H1 (cell line): ENCODE data around the gene ZNF135. TPM values are rescaled to one million over a fixed set of nuclear protein-coding genes. Genes with fewer than 3 reads are reported as not detected.

ENCODE experiments used
- BACH1 ChIP-seq: IDR thresholded peaks from 2 replicates; pipeline ENCODE4 v1.6.1; 2012; ENCODE audit warnings: low read length, improper control_type of control experiment
- BCL11A ChIP-seq, 2 experiments: IDR thresholded peaks; one replicate each; pipeline ENCODE4 v1.6.1; 2011; ENCODE audit warnings: low read depth in 2 of 2, low read length in 2 of 2, mild to moderate bottlenecking in 2 of 2
- NRF1 ChIP-seq: IDR thresholded peaks from 2 replicates; pipeline ENCODE4 v1.6.1; 2011; ENCODE audit warnings: mild to moderate bottlenecking, low read depth, low read length, improper control_type of control experiment
- SIRT6 ChIP-seq: IDR thresholded peaks from one replicate; pipeline ENCODE4 v1.7.1; 2012; ENCODE audit warnings: low read length, inconsistent platforms
- SRF ChIP-seq: IDR thresholded peaks from 2 replicates; pipeline ENCODE4 v1.6.1; 2011; ENCODE audit warnings: mild to moderate bottlenecking, low read depth, low read length, moderate library complexity
- polyA plus RNA-seq, 7 experiments: library from polyadenylated mRNA; depleted of rRNA in 3 of 7; stranded (reverse) in 5 of 7; unstranded in 2 of 7; fragments of >200 nt in 5 of 7; fragments of 200-250 nt in 2 of 7; gene quantifications; 1 replicate in 5 of 7; 2 replicates in 1 of 7; 4 replicates in 1 of 7; pipeline versions ENCODE4 v1.2.1 to v1.2.3, GENCODE V29; 2011 to 2013; ENCODE audit warnings: missing spikeins in 2 of 7, mixed read lengths in 2 of 7
- total RNA-seq: library from RNA; stranded (reverse); fragmentation: NEBNext Ultra II Directional; extraction: Animal tissue kit (Norgen Biotek cat#: 25700); gene quantifications from 2 replicates; pipeline ENCODE4 v1.2.1, GENCODE V29; 2021
- TF ChIP-seq, protein P1 (sequence below): fragments of 300-600 bp; sonication (generic); IDR thresholded peaks from 2 replicates; pipeline ENCODE4 v1.7.1; 2012; ENCODE audit warnings: low read length, moderate library complexity, mild to moderate bottlenecking, inconsistent platforms; ENCODE audit not compliant: insufficient replicate concordance

Gene ZNF135
- total and polyA plus RNA-seq, 2 of the 8 experiments (the other 6 are each of a cell fraction or from before 2014, with no cell fraction given), result 5.2 to 7.9 TPM

DNA sequence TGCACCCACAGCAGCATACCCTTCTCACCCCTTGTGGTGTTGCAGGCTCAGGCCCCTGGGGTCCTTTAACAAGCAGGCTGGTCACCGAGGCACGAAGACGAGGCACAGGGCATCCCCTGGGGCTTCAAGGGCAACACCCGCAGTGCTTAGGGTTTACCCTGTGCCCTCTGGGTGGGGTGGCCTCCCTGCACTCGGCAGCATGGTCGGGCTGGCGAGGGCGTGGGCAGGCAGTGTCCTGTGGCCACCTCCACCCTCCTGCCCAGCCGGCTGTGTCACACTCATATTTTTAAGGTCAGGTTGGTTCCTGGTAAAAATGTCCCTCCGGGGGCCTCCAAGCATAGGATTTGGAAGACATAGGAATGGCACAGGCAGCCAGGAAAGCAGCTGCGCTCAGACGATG lies 11.4 kb upstream of the ZNF135 start (continued):
- TF ChIP-seq, protein P1, sequence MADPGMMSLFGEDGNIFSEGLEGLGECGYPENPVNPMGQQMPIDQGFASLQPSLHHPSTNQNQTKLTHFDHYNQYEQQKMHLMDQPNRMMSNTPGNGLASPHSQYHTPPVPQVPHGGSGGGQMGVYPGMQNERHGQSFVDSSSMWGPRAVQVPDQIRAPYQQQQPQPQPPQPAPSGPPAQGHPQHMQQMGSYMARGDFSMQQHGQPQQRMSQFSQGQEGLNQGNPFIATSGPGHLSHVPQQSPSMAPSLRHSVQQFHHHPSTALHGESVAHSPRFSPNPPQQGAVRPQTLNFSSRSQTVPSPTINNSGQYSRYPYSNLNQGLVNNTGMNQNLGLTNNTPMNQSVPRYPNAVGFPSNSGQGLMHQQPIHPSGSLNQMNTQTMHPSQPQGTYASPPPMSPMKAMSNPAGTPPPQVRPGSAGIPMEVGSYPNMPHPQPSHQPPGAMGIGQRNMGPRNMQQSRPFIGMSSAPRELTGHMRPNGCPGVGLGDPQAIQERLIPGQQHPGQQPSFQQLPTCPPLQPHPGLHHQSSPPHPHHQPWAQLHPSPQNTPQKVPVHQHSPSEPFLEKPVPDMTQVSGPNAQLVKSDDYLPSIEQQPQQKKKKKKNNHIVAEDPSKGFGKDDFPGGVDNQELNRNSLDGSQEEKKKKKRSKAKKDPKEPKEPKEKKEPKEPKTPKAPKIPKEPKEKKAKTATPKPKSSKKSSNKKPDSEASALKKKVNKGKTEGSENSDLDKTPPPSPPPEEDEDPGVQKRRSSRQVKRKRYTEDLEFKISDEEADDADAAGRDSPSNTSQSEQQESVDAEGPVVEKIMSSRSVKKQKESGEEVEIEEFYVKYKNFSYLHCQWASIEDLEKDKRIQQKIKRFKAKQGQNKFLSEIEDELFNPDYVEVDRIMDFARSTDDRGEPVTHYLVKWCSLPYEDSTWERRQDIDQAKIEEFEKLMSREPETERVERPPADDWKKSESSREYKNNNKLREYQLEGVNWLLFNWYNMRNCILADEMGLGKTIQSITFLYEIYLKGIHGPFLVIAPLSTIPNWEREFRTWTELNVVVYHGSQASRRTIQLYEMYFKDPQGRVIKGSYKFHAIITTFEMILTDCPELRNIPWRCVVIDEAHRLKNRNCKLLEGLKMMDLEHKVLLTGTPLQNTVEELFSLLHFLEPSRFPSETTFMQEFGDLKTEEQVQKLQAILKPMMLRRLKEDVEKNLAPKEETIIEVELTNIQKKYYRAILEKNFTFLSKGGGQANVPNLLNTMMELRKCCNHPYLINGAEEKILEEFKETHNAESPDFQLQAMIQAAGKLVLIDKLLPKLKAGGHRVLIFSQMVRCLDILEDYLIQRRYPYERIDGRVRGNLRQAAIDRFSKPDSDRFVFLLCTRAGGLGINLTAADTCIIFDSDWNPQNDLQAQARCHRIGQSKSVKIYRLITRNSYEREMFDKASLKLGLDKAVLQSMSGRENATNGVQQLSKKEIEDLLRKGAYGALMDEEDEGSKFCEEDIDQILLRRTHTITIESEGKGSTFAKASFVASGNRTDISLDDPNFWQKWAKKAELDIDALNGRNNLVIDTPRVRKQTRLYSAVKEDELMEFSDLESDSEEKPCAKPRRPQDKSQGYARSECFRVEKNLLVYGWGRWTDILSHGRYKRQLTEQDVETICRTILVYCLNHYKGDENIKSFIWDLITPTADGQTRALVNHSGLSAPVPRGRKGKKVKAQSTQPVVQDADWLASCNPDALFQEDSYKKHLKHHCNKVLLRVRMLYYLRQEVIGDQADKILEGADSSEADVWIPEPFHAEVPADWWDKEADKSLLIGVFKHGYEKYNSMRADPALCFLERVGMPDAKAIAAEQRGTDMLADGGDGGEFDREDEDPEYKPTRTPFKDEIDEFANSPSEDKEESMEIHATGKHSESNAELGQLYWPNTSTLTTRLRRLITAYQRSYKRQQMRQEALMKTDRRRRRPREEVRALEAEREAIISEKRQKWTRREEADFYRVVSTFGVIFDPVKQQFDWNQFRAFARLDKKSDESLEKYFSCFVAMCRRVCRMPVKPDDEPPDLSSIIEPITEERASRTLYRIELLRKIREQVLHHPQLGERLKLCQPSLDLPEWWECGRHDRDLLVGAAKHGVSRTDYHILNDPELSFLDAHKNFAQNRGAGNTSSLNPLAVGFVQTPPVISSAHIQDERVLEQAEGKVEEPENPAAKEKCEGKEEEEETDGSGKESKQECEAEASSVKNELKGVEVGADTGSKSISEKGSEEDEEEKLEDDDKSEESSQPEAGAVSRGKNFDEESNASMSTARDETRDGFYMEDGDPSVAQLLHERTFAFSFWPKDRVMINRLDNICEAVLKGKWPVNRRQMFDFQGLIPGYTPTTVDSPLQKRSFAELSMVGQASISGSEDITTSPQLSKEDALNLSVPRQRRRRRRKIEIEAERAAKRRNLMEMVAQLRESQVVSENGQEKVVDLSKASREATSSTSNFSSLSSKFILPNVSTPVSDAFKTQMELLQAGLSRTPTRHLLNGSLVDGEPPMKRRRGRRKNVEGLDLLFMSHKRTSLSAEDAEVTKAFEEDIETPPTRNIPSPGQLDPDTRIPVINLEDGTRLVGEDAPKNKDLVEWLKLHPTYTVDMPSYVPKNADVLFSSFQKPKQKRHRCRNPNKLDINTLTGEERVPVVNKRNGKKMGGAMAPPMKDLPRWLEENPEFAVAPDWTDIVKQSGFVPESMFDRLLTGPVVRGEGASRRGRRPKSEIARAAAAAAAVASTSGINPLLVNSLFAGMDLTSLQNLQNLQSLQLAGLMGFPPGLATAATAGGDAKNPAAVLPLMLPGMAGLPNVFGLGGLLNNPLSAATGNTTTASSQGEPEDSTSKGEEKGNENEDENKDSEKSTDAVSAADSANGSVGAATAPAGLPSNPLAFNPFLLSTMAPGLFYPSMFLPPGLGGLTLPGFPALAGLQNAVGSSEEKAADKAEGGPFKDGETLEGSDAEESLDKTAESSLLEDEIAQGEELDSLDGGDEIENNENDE, result no peak
- TF ChIP-seq BCL11A (IDR thresholded peaks at IDR 0.05; ENCODE audit: low read depth in 2 of 2, low read length in 2 of 2), result no peak
- no peak for TF ChIP-seq NRF1
- TF ChIP-seq BACH1, result no peak
- TF ChIP-seq SIRT6, result no peak
- TF ChIP-seq SRF, result no peak
